AG20443 (cell line): Measurements from ENCODE around the gene ASB11.
A peak's percentile ranks its signal among the peaks of the same experiment; 100 is the strongest.

ENCODE experiments used
- DNase-seq: peaks from one replicate; pipeline ENCODE4 v3.0.0; 2012; ENCODE audit warnings: low spot score, mixed read lengths

Gene ASB11, protein sequence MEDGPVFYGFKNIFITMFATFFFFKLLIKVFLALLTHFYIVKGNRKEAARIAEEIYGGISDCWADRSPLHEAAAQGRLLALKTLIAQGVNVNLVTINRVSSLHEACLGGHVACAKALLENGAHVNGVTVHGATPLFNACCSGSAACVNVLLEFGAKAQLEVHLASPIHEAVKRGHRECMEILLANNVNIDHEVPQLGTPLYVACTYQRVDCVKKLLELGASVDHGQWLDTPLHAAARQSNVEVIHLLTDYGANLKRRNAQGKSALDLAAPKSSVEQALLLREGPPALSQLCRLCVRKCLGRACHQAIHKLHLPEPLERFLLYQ

DNA sequence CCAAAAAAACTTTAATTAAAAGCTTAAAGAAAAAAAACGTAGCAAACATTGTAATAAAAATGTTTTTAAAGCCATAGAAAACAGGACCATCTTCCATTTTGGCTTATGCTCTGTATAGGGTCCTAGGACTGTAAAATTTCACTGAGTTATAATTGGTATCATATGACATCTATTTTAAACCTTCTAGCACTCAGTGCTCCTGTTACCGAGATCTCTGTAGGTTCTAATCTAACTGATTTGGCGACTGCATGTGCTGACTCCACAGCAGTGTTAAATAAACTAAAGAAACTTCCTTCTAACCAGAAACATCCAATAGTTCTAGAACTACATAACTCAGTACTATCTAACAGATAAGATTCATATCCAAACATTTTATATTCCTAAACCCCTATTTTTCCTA lies at the start of gene ASB11:
Gene ASB11, minus strand, starts transcription at position 132 of the 400 bp plus-strand sequence. Its CDS starts 35 bp downstream, at position 97.
- DNase-seq = no peak

DNA sequence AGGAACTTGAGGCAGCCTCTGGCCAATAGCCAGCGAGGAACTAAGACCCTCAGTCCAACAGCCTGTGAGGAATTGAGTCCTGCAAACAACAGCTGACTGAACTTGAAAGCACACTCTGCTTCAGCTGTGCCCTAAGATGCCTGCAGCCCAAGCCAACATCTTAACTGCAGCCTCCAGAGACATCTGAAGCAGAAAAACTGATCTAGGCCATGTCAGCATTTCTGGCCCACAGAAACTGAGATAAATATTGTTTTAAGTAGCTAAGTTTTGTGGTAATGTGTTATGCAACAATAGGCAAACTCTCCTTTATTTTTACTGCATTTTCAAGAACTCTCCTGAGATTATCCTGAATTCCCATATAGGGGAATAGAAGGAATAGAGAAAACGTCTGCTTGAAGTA lies 44.3 kb upstream of the ASB11 start:
- DNase-seq = no peak

DNA sequence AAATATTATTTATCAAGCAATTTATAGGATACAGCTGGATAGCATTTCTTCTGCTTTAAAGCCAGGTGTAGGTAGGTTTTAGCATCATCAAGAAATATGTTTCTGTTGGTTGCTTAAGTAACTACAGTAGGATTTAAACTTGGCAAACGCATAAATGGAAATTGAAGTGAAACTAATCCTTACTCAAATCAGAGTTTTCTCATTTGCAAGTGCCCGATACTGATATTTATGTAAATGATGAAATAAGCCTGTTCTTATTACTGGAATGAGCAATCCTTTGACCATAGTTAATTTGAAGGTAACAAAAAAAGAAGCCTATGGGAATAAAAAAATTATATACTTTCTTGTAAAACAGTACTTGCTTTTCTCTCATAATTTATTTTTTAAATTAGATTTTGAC lies 43.1 kb upstream of the ASB11 start:
- DNase-seq = no peak

GRCh38 chrX:15356444-15356843 lies 41.0 kb upstream of the ASB11 start:
- DNase-seq = peak; percentile 20

DNA sequence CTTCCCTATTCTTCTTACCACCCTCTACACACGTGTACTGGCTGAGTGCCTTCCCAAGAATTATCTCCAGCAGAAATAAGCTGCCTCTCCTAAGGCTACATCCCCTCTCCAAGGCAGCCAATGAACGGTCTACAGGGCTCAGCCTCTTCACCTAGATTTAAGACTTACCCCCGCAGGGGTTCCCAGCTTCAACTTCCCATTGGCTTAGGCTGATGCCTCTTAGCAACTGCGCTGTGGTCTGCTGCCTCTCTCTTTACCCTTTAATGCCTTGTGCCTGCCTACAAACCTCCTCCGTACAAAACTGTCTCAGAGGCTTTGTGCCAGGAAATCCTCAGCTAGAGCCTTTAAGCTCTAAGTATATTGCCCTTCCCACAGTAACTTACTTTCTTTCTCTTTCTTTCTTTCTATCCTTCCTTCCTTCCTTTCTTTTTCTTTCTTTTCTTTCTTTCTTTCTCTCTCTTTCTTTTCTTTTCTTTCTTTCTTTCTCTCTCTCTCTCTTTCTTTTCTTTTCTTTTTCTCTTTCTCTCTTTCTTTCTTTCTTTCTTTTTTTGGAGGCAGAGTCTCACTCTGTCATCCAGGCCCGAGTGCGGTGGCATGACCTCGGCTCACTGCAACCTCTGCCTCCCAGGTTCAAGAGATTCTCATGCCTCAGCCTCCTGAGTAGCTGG lies 35.0 kb upstream of the ASB11 start:
- DNase-seq = no peak

DNA sequence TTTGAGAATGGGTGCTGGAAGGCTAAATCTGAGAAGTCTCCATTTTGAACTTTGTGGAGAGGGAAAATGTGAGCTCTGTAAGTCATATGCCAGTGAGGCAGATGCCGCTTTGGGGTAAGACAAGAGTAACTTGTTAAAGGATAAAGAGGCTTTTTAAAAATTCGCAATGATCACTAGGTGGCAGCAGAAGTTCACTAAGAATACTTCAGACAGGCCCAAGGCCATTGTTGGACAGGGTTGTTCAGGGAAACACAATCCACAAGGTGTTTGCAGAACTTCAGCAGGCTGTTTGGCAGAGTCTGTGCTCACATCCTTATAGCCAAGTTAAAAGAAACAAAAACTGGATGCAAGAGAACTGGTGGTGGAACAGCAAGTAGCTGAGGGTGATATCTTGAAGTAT lies 33.6 kb upstream of the ASB11 start:
- DNase-seq = peak; percentile 41

- DNase-seq = no peak
Observed at GRCh38 chrX:15345976-15346375, 30.5 kb upstream of the ASB11 start.

DNA sequence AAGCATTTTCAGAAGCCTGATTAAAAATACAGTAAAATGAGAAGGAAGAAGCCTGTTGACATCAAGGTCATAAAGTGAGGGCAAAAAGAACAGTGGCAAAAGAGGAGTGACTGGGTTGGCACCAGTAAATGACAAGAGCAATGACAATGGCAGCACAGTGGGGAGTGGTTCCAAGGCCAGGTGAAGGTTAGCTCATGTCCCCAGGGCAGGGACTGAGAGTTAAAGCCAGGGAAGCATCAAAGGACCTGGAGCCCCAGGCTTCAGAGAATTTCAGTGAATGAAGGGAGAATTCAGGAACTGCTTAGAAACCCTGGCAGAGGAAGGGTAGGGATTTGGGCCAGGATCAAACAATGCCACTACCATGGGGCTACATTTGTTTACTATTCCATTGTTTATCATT lies 28.7 kb upstream of the ASB11 start:
- DNase-seq = no peak

- DNase-seq = peak; percentile 26
Observed at GRCh38 chrX:15343075-15343476, 27.6 kb upstream of the ASB11 start.

GRCh38 chrX:15340867-15341266 lies 25.4 kb upstream of the ASB11 start:
- DNase-seq = no peak

DNA sequence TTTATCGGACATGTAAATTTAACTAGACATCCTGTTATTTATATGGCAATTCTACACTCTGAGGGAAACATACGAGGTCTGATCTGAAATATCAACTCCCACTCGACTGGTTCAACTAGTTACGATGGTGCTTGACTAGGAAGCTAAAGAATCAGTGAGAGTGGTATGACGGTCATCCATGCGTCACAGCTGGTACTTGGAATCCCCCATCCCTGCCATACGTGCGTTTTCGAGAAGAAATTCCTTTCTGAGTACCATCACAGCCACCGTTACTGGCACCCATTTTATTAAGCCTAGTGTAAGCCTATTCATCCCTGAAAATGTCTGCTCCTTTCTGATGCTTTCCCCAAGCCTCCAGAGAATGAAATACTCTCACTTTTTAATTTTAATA lies 20.6 kb upstream of the ASB11 start:
- peak; percentile 46 for DNase-seq

GRCh38 chrX:15335135-15336022 lies 19.9 kb upstream of the ASB11 start, which contains the start of gene PIGA:
PIGA (minus strand) TSS chrX:15335523; CDS start chrX:15331930, 3,593 bp downstream.
- peak; percentile 94 for DNase-seq

GRCh38 chrX:15334561-15334960 lies 19.1 kb upstream of the ASB11 start:
- DNase-seq = peak; percentile 9

DNA sequence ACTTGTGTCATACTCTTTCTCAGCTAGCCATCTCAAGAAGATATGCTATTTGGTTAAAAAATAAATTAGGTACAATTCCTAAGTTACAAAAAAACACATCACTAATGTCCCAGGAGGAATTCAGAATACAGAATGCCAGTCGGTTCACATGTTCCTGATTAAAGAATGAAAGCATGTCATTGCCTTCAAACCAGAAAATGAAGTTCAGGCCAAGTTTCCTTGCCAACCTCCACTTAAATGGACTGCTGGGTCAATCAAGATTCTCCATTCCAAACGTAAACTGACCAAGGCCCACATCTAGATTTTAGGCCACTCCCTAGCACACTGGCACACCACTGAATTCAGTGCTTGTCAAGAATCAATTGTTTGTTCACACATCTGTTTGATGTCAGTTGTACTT lies 13.4 kb upstream of the ASB11 start:
- DNase-seq = no peak

- no peak for DNase-seq
Observed at GRCh38 chrX:15328131-15328530, 12.7 kb upstream of the ASB11 start.

GRCh38 chrX:15322472-15322871 lies 7.0 kb upstream of the ASB11 start:
- no peak for DNase-seq

GRCh38 chrX:15322072-15322471 lies 6.6 kb upstream of the ASB11 start:
- no peak for DNase-seq

- no peak for DNase-seq
Observed at GRCh38 chrX:15321447-15321846, 6.0 kb upstream of the ASB11 start.

- no peak for DNase-seq
Observed at GRCh38 chrX:15320297-15320696, 4.9 kb upstream of the ASB11 start.

GRCh38 chrX:15319075-15319474 lies 3.6 kb upstream of the ASB11 start:
- DNase-seq = no peak

- DNase-seq = no peak
Observed at GRCh38 chrX:15314472-15314871, 968 bp downstream of the ASB11 start.

GRCh38 chrX:15311119-15311518 lies 4.3 kb downstream of the ASB11 start:
- no peak for DNase-seq

GRCh38 chrX:15310117-15310516 lies 5.3 kb downstream of the ASB11 start:
- DNase-seq = no peak
